LNCaP clone FGC (cell line): ENCODE data around the gene KRTAP10-4.
"Not testable (repeated sequence)": the region's sequence is repeated elsewhere in the genome, so short reads cannot be mapped to it uniquely, and the experiment has no call there.

Experiments
- DNase-seq: peaks from one replicate; pipeline ENCODE4 v3.0.0-alpha.2; 2011; ENCODE audit warnings: low read depth
- H3K4me3 ChIP-seq: 2 replicates; pipeline ENCODE4 v1.5.1; 2011; ENCODE audit warnings: mild to moderate bottlenecking, low read depth, low read length, control low read depth
- CTCF ChIP-seq: IDR thresholded peaks from 2 replicates; pipeline ENCODE4 v1.5.1; 2012; ENCODE audit warnings: mild to moderate bottlenecking; ENCODE audit not compliant: control insufficient read depth, insufficient read depth; ENCODE audit errors: extremely low read depth

The KRTAP10-4 gene

DNA sequence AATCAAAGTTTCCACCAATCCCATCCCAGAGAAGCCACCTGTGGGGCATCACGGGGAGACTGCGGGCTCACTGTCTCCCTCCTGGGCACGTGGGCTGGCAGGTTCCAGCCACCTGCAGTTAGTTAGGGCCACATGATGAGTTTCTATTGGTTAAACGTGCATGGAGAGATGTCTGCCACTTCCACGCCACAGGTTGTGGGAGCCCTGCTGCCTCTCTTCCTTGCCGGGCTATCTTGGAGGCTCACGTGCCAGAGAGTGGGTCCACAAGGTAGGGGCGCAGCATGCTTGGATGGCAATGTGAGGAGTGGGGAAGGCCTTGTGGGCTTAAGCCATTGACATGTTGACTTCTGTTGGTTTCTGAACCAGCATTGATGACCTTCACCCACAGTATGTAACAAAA lies 30.4 kb downstream of the KRTAP10-4 start:
- no peak for DNase-seq
- TF ChIP-seq CTCF: no peak
- no peak overlapping the region for H3K4me3 ChIP-seq

GRCh38 chr21:44606495-44606894 lies 33.0 kb downstream of the KRTAP10-4 start:
- no peak for DNase-seq
- H3K4me3 ChIP-seq: no peak overlapping the region
- no peak for TF ChIP-seq CTCF

DNA sequence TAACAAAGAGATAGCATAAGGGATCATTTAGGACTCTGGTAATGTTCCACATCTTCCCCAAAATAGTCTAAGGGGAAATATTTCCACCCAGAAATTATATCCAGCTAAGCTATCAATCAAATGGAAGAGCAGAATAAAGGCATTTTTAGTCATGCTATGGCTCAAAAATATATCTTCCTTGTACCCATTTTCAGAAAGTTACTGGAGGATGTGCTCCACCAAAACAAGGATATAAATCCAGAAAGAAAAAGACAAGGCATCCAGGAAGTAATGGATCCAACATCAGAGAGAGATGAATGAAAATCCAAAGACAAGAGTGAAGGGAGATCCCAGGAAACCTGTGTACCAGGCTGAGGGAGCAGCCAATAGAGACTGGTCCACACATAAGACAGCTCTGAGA lies 35.7 kb downstream of the KRTAP10-4 start:
- DNase-seq: no peak
- H3K4me3 ChIP-seq: no peak overlapping the region
- TF ChIP-seq CTCF: no peak

GRCh38 chr21:44610157-44610843 lies 36.8 kb downstream of the KRTAP10-4 start:
- DNase-seq, H3K4me3 ChIP-seq: not testable (repeated sequence)

- TF ChIP-seq CTCF: no peak
- no peak for DNase-seq
Observed at GRCh38 chr21:44611551-44611950, 38.0 kb downstream of the KRTAP10-4 start.

DNA sequence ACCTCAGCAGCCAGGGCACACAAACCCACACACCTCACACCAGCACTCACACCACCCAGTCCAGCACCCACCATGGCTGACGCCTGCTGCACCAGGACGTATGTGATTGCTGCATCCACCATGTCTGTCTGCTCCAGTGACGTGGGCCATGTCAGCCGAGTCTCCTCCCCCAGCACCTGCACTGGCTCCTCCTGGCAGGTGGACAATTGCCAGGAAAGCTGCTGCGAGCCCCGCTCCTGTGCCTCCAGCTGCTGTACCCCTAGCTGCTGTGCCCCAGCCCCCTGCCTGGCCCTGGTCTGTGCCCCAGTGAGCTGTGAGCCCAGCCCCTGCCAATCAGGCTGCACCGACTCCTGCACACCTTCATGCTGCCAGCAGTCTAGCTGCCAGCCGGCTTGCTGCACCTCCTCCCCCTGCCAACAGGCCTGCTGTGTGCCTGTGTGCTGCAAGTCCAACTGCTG lies 38.5 kb downstream of the KRTAP10-4 start, which contains the start of gene KRTAP10-8:
TSS of gene KRTAP10-8 (plus strand) at position 51 of the 458 bp plus-strand sequence. CDS start at position 73, 22 bp downstream.
- DNase-seq: no peak
- TF ChIP-seq CTCF: no peak
- H3K4me3 ChIP-seq: no peak within 1 kb of the TSS

More at GRCh38 chr21:44611551-44611950, 38.0 kb downstream of the KRTAP10-4 start:
- H3K4me3 ChIP-seq: no peak overlapping the region

DNA sequence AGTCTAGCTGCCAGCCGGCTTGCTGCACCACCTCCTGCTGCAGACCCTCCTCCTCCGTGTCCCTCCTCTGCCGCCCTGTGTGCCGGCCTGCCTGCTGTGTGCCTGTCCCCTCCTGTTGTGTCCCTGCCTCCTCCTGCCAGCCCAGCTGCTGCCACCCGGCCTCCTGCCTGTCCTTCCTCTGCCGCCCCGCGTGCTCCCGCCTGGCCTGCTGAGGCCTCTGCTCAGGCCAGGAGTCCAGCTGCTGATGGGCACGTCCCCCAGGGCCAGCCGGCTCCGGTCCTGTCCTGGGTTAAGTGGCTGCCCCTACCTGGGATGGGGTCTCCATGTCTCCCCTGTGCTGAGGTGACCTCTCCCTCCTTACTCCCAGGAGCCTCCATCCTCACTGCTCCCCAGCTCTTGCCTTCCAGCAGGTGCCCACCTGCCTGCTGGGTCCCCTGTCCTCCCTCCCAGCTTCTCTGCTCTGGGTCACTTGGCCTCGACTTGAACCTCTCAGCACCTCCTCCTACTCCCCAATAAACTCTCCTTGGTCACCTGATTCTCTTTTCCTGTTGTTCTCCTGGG lies 39.2 kb downstream of the KRTAP10-4 start:
- no peak for TF ChIP-seq CTCF
- H3K4me3 ChIP-seq: no peak overlapping the region
- no peak for DNase-seq
